ENCODE measurements around the gene RBM33.
A peak's percentile ranks its signal among the peaks of the same experiment; 100 is the strongest.

RBM33 gene

DNA sequence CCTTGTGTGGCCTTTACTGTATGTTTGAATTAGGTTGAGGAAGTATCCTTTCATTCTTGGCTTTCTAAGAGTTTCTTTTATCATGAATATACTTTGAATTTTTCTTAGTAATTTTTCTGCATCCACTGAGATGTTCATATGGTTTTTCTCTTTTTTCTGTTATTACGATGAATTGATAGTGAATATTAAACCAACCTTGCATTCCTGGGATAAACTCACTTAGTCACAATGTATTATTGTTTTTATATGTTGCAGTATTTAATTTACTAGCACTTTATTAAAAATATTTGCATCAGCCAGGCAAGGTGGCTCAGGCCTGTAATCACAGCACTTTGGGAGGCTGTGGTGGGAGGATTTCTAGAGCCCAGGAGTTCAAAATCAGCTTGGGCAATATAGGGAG is 15.3 kb upstream of the RBM33 start:
- DNase-seq (ENCODE audit: low spot score): no peak

DNA sequence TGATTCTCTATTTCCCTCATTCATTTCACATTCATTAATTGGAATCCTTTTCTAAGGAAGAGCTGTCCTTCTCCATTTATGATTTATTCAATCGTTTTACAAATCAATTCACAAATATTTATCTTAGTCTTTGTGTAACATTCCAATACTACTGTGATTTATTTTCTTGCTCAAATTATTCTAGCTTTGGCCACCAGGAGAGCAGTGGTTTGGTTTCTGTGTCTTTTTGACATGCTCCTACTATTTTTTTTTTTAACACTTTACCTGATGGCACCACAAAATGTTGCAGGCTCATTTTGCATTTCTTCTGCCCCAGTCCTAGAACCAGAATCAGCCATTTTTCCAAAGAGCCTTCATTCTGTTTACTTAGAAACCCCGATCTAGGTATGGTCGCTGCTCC is 13.3 kb upstream of the RBM33 start:
- DNase-seq (ENCODE audit: low spot score): no peak

DNA sequence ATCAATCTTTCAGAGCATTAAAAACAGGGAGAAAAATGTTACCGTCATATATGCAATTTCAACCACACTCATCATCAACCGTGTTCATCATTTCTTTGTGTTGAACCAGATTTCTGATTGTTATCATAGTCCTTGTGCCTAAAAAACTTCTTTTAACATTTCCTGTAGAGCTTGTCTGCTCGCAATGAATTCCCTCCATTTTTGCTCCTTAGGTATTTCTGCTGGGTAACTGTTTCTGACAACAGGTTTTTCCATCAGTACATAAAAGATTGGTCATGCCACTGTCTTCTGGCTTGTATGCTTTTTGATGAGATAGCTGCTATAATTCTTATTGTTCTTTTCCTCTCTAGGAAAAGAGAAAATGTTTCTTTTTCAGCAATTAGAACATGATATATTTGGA is 8.6 kb upstream of the RBM33 start:
- DNase-seq (ENCODE audit: low spot score): no peak

DNA sequence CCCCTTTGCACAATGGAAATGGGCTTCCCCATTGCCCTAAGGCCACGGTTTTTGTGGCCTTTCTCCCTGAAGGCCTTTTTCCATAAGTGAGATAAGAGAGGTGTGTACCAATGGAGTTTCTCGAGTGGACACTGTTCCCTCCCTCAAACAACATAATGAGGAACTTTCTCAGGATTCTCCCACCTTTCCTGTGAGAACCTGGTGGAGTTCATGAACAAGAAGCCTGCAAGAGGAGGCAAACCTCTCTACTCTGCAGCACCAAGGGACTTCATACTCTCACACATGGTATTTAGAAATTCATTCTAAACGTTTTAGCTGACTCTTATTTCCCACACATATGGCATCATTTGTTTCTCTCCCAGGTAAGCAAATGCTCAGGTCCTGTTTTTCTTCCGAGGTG is 7.3 kb upstream of the RBM33 start:
- no peak for DNase-seq (ENCODE audit: low spot score)

DNA sequence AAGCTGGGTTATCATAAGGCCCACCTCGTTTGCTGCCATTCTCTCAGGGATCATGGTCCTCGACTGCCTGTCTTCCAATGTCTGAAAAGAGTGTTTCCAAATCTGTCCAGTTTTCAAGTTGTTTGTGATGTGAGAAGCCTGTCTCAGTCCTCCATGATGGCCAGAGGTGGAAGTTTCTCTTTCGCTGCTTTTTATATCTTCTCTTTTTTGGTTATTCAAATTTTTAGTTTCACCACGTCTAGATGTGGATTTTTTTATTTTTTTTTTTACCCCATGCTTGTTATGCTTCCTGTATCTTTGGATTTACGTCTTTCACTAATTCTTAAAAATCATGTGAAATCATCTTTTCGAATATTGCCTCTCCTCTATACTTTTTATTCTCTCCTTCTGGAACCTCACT is 6.1 kb upstream of the RBM33 start:
- DNase-seq (ENCODE audit: low spot score): no peak

GRCh38 chr7:155639958-155640520 is 4.4 kb upstream of the RBM33 start:
- DNase-seq (ENCODE audit: low spot score): no peak

- DNase-seq (ENCODE audit: low spot score): no peak
These were observed 3.8 kb upstream of the RBM33 start for GRCh38 chr7:155640629-155641028.

DNA sequence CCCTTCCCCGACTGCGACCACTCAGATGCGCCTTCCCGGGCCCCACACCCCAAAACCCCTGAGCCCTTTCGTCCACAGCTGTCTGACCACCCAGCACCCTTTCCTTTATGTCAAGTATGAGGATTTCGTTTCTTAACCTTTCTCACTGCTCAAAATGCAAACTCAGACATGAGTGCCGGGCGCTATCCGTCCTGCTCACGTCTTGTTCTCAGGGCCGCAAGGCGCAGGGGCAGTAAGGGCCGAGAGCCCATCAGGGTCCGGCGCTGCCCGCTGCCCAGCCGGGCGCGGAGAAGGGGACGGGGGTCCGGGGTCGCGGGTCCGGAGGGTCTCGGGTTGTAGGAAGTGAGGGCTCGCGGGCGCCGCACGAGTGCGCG is 670 bp upstream of the RBM33 start:
- DNase-seq (ENCODE audit: low spot score): no peak

- no peak for DNase-seq (ENCODE audit: low spot score)
These were observed 579 bp downstream of the RBM33 start for GRCh38 chr7:155644971-155645509.

DNA sequence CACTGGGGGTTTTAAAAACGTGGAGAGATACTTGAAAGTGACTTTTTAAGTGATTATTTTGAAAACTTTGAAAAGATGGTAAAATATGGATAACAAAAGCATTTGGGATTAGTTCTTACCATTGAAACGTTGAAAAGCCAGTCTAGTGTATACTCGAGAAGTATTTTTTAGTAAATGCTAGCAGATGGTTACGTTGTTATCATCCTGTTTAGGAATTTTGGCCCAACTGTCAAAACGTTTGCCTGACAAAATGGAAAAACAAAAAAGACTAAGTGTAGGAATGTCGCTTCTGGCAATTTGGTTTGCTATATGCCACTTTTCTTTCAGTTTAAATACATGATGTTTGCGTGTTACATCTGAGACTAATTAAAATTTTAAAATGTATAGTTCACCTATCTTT is 1.2 kb downstream of the RBM33 start:
- no peak for DNase-seq (ENCODE audit: low spot score)

- no peak for DNase-seq (ENCODE audit: low spot score)
These were observed 2.2 kb downstream of the RBM33 start for GRCh38 chr7:155646669-155647068.

DNA sequence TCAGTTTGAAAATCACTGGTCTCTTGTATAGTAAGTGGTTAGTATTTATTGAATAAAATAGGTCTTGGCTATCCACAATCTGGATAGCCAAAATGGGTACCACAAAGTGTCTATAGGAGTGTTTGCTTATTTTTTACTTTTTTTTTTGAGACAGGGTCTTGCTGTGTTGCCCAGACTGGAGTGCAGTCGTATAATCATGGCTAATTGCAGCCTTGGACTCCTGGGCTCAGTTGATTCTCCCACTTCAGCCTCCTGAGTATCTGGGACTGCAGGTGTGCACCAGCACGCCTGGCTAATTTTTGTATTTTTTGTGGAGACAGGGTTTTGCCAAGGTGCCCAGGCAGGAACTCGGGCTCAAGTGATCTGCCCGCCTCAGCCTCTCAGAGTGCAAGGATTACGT is 2.8 kb downstream of the RBM33 start:
- no peak for DNase-seq (ENCODE audit: low spot score)

- DNase-seq (ENCODE audit: low spot score): no peak
These were observed 3.3 kb downstream of the RBM33 start for GRCh38 chr7:155647734-155648133.

DNA sequence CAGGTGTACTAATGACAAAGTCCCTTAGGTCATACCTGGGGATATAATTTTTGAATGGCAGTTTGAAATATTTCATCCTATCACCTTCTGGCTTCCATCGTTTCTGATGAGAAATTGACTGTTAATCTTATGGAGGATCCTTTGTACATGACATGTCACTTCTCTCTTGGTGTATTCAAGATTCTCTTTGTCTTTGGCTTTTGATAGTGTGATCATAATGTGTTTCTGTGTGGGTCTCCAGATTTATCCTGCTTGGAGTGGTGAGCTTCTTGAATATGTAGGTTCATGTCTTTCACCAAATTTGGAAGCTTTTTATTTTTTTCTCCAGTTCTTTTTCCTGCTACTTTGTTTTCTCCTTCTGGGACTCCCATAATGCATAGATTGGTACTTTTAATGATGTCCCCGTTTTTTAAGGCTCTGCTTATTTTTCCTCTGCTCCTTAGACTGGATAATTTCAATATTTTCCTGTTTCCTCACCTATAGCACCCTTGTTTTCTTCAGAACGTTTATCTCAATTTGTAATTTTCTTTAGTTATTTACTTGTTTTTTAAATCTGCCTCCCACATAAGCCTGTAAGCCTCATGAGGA is 4.4 kb downstream of the RBM33 start:
- no peak for DNase-seq (ENCODE audit: low spot score)

DNA sequence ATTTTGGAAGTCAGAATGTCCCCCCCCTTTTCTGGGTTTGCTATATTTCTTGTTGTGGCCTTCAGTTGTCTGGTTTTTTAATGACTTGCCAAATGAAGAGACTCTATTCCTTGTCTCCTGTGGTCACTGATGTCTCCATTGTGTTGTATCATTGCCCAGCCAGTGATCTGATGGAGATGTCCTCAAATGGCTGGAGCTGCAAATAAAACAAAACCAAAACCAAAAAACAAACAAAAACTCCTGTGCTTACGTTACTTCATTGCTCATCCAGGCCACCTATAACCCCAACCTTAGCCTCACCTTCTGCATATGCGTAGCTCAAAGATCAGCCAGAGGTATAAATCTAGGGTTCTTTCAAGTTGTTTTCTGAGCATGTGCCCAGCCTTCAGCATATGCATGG is 5.1 kb downstream of the RBM33 start:
- DNase-seq (ENCODE audit: low spot score): no peak

DNA sequence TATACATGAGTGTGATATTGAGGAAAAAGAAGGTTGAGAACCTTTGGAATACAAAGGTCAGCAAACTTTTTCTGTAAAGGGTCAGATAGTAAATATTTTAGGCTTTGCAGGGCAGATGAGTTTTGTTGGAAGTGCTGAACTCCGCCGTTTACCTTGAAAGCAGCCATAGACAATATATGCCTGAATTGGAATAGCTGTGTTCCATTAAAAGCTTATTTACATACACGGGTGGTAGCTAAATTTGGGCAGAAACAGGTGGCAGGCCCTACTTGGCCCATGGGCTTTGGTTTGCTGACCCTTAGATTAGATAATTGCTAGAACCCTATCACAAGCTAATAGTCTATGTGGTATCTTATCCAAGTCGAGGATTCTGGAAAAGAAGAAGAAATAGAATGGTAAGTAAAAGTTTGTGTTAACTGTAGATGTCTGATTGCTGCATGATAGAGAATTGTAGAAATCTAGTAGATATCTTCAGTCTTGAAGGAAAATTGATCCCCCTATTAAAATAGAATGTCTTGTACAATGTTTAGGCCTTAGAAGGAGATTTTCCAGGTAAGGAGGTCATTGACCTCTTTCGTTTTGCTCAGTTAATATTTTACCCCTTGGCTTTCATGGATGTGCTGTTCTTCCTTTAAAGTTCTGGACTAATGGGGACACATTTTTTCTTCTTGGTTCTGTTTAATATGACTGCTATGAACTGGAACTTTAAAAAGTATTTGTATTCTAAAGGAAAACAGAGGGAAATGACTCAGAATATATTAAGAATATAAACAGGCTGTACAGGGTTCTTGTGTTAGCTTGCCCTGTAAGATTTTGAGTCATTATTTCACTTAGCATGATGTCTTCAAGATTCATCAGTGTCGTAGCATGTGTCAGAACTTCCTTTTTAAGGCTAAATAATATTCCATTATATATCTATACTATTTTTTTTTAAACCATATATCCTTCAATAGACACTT is 8.0 kb downstream of the RBM33 start:
- no peak for DNase-seq (ENCODE audit: low spot score)

- no peak for DNase-seq (ENCODE audit: low spot score)
These were observed 9.3 kb downstream of the RBM33 start for GRCh38 chr7:155653803-155654202.

GRCh38 chr7:155656891-155657290 is 12.4 kb downstream of the RBM33 start:
- no peak for DNase-seq (ENCODE audit: low spot score)

GRCh38 chr7:155660059-155660757 is 15.7 kb downstream of the RBM33 start:
- peak; percentile 57 for DNase-seq (ENCODE audit: low spot score)

GRCh38 chr7:155660758-155661093 is 16.3 kb downstream of the RBM33 start:
- DNase-seq (ENCODE audit: low spot score): no peak

GRCh38 chr7:155662343-155663043 is 18.0 kb downstream of the RBM33 start:
- DNase-seq (ENCODE audit: low spot score): no peak

DNA sequence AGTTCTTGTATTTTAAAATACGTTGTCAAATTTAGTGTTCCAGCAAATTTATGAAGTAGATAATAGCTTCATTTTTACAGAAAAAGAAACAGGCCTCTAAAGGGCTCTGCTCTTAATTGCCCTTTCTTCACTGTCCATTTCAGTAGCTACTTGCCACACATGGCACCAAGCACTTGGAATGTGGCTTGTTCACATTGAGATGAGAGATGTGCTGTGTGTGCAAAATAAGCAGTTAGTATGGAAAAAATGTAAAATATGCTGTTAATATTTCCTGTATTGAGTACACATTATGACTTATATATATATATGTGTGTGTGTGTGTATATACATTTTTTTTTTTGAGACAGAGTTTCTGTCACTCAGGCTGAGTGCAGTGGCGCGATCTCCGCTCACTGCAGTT is 19.5 kb downstream of the RBM33 start:
- DNase-seq (ENCODE audit: low spot score): no peak

Measured in COLO829 (cell line).